ENCODE measurements around the gene DLGAP1. TPM values are rescaled to one million over a fixed set of nuclear protein-coding genes. Genes with fewer than 3 reads are reported as not detected.
A peak's percentile ranks its signal among the peaks of the same experiment; 100 is the strongest.

Gene DLGAP1
- total and polyA plus RNA-seq, 2 of the 13 experiments (the other 11 are each of a cell fraction or from before 2014, with no cell fraction given): 0.01 TPM; not detected in 1

DNA sequence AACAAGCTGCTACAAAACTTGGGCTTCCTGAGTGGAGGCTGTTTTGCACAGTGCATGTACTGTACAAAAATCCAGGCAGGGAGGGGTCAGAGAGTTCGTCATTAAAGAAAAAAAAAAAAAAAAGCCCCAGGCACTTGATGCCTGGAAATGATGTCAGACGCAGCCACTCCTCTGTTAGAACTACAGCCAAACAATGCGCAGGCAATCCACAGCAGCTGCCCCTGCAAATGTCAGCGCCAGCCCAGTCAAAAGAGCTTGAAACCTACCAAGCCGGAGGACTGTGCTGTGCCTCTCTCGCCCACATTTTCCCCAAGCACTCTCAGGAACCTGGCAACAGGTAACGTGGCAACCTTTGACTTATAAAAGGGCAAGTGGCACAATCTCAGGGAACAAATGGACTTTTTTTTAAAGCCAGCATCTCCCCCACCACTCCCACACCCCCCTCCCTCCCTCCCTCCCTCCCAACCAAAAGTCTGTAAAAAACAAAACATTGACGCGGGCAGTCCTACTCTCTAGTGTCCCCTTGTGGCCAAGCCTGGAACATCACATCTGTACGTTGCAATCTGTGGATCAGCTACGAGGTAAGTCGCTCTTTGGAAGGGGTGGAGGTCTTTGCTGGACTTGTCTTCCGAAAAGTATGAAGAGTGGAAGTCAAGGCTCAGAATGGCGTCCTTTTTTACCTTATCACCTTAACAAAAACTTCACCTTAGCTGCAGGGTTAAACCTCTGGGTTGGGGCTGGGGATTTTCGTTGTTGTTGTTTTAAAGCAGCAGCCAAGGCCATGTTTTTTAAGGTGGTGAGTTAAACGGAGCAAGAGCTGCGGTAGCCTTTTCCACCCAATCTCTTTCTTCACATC is 861.0 kb downstream of the DLGAP1 start (continued):
- TF ChIP-seq MYNN (CRISPR knock-in tag; IDR thresholded peaks at IDR 0.05; ENCODE audit: low read depth) (no peak), FOXP1 (IDR thresholded peaks at IDR 0.05) (no peak), FOXP1 (CRISPR knock-in tag; IDR thresholded peaks at IDR 0.05) (peak; percentile 17; the same call in 1 of the 2 replicates), FOXO4 (CRISPR knock-in tag; conservative IDR thresholded peaks at IDR 0.05) (no peak), ATRX (CRISPR knock-in tag; IDR thresholded peaks at IDR 0.05; ENCODE audit: borderline replicate concordance) (no peak), SNAPC2 (CRISPR knock-in tag; IDR thresholded peaks at IDR 0.05) (no peak), MTERF4 (CRISPR knock-in tag; IDR thresholded peaks at IDR 0.05) (no peak), ZNF142 (CRISPR knock-in tag; IDR thresholded peaks at IDR 0.05) (no peak; the same call in 1 of the 2 replicates), KLF6 (CRISPR knock-in tag; IDR thresholded peaks at IDR 0.05) (no peak), TOE1 (CRISPR knock-in tag; IDR thresholded peaks at IDR 0.05) (no peak), PPARG (CRISPR knock-in tag; conservative IDR thresholded peaks at IDR 0.05) (no peak), ZBTB8A (CRISPR knock-in tag; IDR thresholded peaks at IDR 0.05; ENCODE audit: borderline replicate concordance, low read depth) (no peak), SRY (CRISPR knock-in tag; IDR thresholded peaks at IDR 0.05) (no peak), ZNF501 (CRISPR knock-in tag; IDR thresholded peaks at IDR 0.05) (no peak), MAF1 (CRISPR knock-in tag; IDR thresholded peaks at IDR 0.05; ENCODE audit: borderline replicate concordance) (no peak), ZNF773 (CRISPR knock-in tag; IDR thresholded peaks at IDR 0.05; ENCODE audit: borderline replicate concordance) (no peak), GATAD1 (CRISPR knock-in tag; IDR thresholded peaks at IDR 0.05) (no peak), ZNF619 (CRISPR knock-in tag; IDR thresholded peaks at IDR 0.05) (no peak)
- TF ChIP-seq, protein P1, sequence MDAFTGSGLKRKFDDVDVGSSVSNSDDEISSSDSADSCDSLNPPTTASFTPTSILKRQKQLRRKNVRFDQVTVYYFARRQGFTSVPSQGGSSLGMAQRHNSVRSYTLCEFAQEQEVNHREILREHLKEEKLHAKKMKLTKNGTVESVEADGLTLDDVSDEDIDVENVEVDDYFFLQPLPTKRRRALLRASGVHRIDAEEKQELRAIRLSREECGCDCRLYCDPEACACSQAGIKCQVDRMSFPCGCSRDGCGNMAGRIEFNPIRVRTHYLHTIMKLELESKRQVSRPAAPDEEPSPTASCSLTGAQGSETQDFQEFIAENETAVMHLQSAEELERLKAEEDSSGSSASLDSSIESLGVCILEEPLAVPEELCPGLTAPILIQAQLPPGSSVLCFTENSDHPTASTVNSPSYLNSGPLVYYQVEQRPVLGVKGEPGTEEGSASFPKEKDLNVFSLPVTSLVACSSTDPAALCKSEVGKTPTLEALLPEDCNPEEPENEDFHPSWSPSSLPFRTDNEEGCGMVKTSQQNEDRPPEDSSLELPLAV (CRISPR knock-in tag; conservative IDR thresholded peaks at IDR 0.05; ENCODE audit: low read depth): no peak
- TF ChIP-seq, protein P2, sequence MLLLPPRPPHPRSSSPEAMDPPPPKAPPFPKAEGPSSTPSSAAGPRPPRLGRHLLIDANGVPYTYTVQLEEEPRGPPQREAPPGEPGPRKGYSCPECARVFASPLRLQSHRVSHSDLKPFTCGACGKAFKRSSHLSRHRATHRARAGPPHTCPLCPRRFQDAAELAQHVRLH (CRISPR knock-in tag; IDR thresholded peaks at IDR 0.05; ENCODE audit: borderline replicate concordance, low read depth): 0 out of 2 replicates have a peak, but pooled peaks have one; percentile 20

Data from HepG2 (cell line).